ENCODE data around the gene EIF2B4. TPM values are rescaled to one million over a fixed set of nuclear protein-coding genes. Genes with fewer than 3 reads are reported as not detected.

Gene EIF2B4
- polyA plus RNA-seq, 3 donors: 29.5 to 42.3 (median 39.3) TPM

GRCh38 chr2:27323596-27324285 lies 46.4 kb downstream of the EIF2B4 start:
- Mint-ChIP-seq H3K27me3 (ENCODE audit: low read depth in 3 of 3) (no peaks in the 10 kb centered on the region), H3K36me3 (peaks cover 23 to 28% of the 10 kb centered on the region in 2 donors), H3K4me1 (peaks cover 32% of the 10 kb centered on the region), H3K4me3 (peak overlapping the region; percentile 90 to 97), H3K9me3 (no peaks in the 10 kb centered on the region), H3K27ac (peak overlapping the region; percentile 96 to 99 (median 98))
- H3K4me2 ChIP-seq (replicated peaks; ENCODE audit: extremely low read depth, low read length, poor library complexity, severe bottlenecking): peak overlapping the region; percentile 95
- H3K9me3 ChIP-seq (replicated peaks in 1 of 2; ENCODE audit: control insufficient read depth in 1 of 2, insufficient read depth in 1 of 2, low read length in 2 of 2): no peaks in the 10 kb centered on the region
- peak overlapping the region; percentile 80 to 97 (median 88) for H3K4me3 ChIP-seq (replicated peaks in 1 of 3; ENCODE audit: low read depth in 2 of 3, low read length in 3 of 3)
- no peaks in the 10 kb centered on the region for H4K20me1 ChIP-seq (ENCODE audit: insufficient read depth, low read length)
- intact Hi-C loops (cut with micrococcal nuclease): no loop called here
- H2AFZ ChIP-seq (ENCODE audit: insufficient read depth, low read depth, low read length, poor library complexity, severe bottlenecking): peak overlapping the region; percentile 93
- TF ChIP-seq CTCF (IDR thresholded peaks at IDR 0.05): no peak
- peak overlapping the region; percentile 84 for H3K9ac ChIP-seq (ENCODE audit: insufficient read depth, low read length, poor library complexity, severe bottlenecking)
- WGBS (ENCODE audit: insufficient coverage): 38% methylated on average over 1 of the region's 5 CpGs
- peak overlapping the region in 1 of 2 donors; percentile 94 for H3K27ac ChIP-seq (ENCODE audit: low read depth in 1 of 2, low read length in 2 of 2)
- H3K36me3 ChIP-seq (replicated peaks in 1 of 2; ENCODE audit: control insufficient read depth in 1 of 2, insufficient read depth in 2 of 2, low read length in 2 of 2): peaks cover 24 to 34% of the 10 kb centered on the region in 2 donors
- peaks cover 28% of the 10 kb centered on the region for H3K79me2 ChIP-seq (ENCODE audit: insufficient read depth, low read length)
- peaks cover 17 to 20% of the 10 kb centered on the region in 2 donors for H3K4me1 ChIP-seq (ENCODE audit: control insufficient read depth in 1 of 2, insufficient read depth in 2 of 2, low read length in 2 of 2)
- DNase-seq: no peak
- no peaks in the 10 kb centered on the region for H3K27me3 ChIP-seq (ENCODE audit: control insufficient read depth in 2 of 2, insufficient read depth in 2 of 2, low read length in 2 of 2)

- intact Hi-C loops (cut with micrococcal nuclease): no loop called here
- WGBS (ENCODE audit: insufficient coverage): under 1% methylated on average over 32 of the region's 39 CpGs
- H3K4me3 Mint-ChIP-seq: peak within 1 kb of the TSS; percentile 90 to 97
- Histone ChIP-seq H3K9ac (ENCODE audit: insufficient read depth, low read length, poor library complexity, severe bottlenecking) (peak within 1 kb of the TSS; percentile 84), H3K4me1 (ENCODE audit: control insufficient read depth in 1 of 2, insufficient read depth in 2 of 2, low read length in 2 of 2) (peaks cover 17 to 20% of the 10 kb centered on the region in 2 donors), H3K27me3 (ENCODE audit: control insufficient read depth in 2 of 2, insufficient read depth in 2 of 2, low read length in 2 of 2) (no peaks in the 10 kb centered on the region), H3K79me2 (ENCODE audit: insufficient read depth, low read length) (peaks cover 28% of the 10 kb centered on the region), H2AFZ (ENCODE audit: insufficient read depth, low read depth, low read length, poor library complexity, severe bottlenecking) (peak within 1 kb of the TSS; percentile 93), H4K20me1 (ENCODE audit: insufficient read depth, low read length) (no peaks in the 10 kb centered on the region), H3K4me3 (replicated peaks in 1 of 3; ENCODE audit: low read depth in 2 of 3, low read length in 3 of 3) (peak within 1 kb of the TSS; percentile 80 to 97 (median 88)), H3K36me3 (replicated peaks in 1 of 2; ENCODE audit: control insufficient read depth in 1 of 2, insufficient read depth in 2 of 2, low read length in 2 of 2) (peaks cover 16 to 27% of the 10 kb centered on the region in 2 donors), H3K27ac (ENCODE audit: low read depth in 1 of 2, low read length in 2 of 2) (peak within 1 kb of the TSS; percentile 77 to 94), H3K4me2 (replicated peaks; ENCODE audit: extremely low read depth, low read length, poor library complexity, severe bottlenecking) (peak within 1 kb of the TSS; percentile 95), H3K9me3 (replicated peaks in 1 of 2; ENCODE audit: control insufficient read depth in 1 of 2, insufficient read depth in 1 of 2, low read length in 2 of 2) (no peaks in the 10 kb centered on the region)
- H3K4me1 Mint-ChIP-seq: peaks cover 32% of the 10 kb centered on the region
- TF ChIP-seq CTCF (IDR thresholded peaks at IDR 0.05): no peak
- peak; percentile 70 to 85 (median 80) for DNase-seq
- peak within 1 kb of the TSS; percentile 96 to 99 (median 98) for H3K27ac Mint-ChIP-seq
- no peaks in the 10 kb centered on the region for H3K27me3 Mint-ChIP-seq (ENCODE audit: low read depth in 3 of 3)
- no peaks in the 10 kb centered on the region for H3K9me3 Mint-ChIP-seq
- H3K36me3 Mint-ChIP-seq: peaks cover 16 to 27% of the 10 kb centered on the region in 2 donors
These were observed 47.2 kb downstream of the EIF2B4 start, which contains the start of gene MPV17 for GRCh38 chr2:27322766-27323595. Gene MPV17, minus strand, starts transcription at chr2:27323097. Its CDS starts 580 bp downstream, at chr2:27322517.

All from CD14-positive monocyte (primary cell).